Mucosa of descending colon (tissue), 3 donors: ENCODE data around the gene HAO2. TPM values are rescaled to one million over a fixed set of nuclear protein-coding genes. Genes with fewer than 3 reads are reported as not detected.

Experiments used
- ATAC-seq: fragments of 200-7000 bp; cut with Tn5 transposase; one replicate; pipeline ENCODE4 v1.9.1; 2020; ENCODE audit warnings: mild to moderate bottlenecking, moderate library complexity
- DNase-seq, 3 donors: peaks; one replicate each; pipeline ENCODE4 v3.0.0-alpha.2; 2020
- H3K36me3 ChIP-seq: fragments of 200-600 bp; one replicate; pipeline ENCODE4 v1.8.0; 2021; ENCODE audit warnings: low read depth, mild to moderate bottlenecking
- H3K4me1 ChIP-seq: fragments of 200-600 bp; one replicate; pipeline ENCODE4 v1.8.0; 2021; ENCODE audit warnings: low read depth, mild to moderate bottlenecking
- H3K4me3 ChIP-seq: fragments of 200-600 bp; one replicate; pipeline ENCODE4 v1.8.0; 2021; ENCODE audit warnings: mild to moderate bottlenecking
- H3K9me3 ChIP-seq: fragments of 200-600 bp; one replicate; pipeline ENCODE4 v1.8.0; 2021; ENCODE audit warnings: mild to moderate bottlenecking
- intact Hi-C, 2 donors: fragments of 100-400 bp; cut with DNase I in 1 of 2; cut with micrococcal nuclease in 1 of 2; formaldehyde crosslinking; loops; one replicate each; pipeline versions ENCODE4 v1.11.0 to v1.11.1; 2022; cut with DNase I, micrococcal nuclease
- total RNA-seq, 3 donors: library from RNA; stranded (reverse); fragmentation: NEBNext Ultra II Directional in 2 of 3; extraction: Animal tissue kit (Norgen Biotek cat#: 25700) in 2 of 3; gene quantifications; one replicate each; pipeline versions ENCODE4 v1.2.1 to v1.2.4, GENCODE V29; 2021 to 2023
- TF ChIP-seq, protein P1 (sequence below): fragments of 200-600 bp; IDR thresholded peaks from one replicate; pipeline ENCODE4 v1.8.0; 2022; ENCODE audit warnings: antibody characterized with exemption, mild to moderate bottlenecking
- donor health status: DM: no; HTN: no; CAD: no; lungs with moderate emphysema.
- donor health status: DM: no; HTN: no; CAD: no.
- donor health status: DM: no; HTN: yes; CAD: no.

HAO2 gene
- total RNA-seq, 3 donors from 2014 or later: not detected

GRCh38 chr1:119380983-119381662, 12.5 kb downstream of the HAO2 start:
- intact Hi-C loops: no loop called here
- DNase-seq (no peak), ATAC-seq (peak; percentile 65)
- Histone ChIP-seq H3K4me3 (no peak overlapping the region), H3K4me1 (no peaks in the 10 kb centered on the region), H3K9me3 (no peaks in the 10 kb centered on the region), H3K36me3 (no peaks in the 10 kb centered on the region)
- TF ChIP-seq, protein P1, sequence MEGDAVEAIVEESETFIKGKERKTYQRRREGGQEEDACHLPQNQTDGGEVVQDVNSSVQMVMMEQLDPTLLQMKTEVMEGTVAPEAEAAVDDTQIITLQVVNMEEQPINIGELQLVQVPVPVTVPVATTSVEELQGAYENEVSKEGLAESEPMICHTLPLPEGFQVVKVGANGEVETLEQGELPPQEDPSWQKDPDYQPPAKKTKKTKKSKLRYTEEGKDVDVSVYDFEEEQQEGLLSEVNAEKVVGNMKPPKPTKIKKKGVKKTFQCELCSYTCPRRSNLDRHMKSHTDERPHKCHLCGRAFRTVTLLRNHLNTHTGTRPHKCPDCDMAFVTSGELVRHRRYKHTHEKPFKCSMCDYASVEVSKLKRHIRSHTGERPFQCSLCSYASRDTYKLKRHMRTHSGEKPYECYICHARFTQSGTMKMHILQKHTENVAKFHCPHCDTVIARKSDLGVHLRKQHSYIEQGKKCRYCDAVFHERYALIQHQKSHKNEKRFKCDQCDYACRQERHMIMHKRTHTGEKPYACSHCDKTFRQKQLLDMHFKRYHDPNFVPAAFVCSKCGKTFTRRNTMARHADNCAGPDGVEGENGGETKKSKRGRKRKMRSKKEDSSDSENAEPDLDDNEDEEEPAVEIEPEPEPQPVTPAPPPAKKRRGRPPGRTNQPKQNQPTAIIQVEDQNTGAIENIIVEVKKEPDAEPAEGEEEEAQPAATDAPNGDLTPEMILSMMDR: no peak

GRCh38 chr1:119384591-119384990, 16.0 kb downstream of the HAO2 start:
- DNase-seq (no peak), ATAC-seq (no peak)
- TF ChIP-seq, protein P1: no peak

GRCh38 chr1:119385650-119386049, 17.1 kb downstream of the HAO2 start:
- no peak for ATAC-seq
- Histone ChIP-seq H3K9me3 (no peaks in the 10 kb centered on the region), H3K36me3 (no peaks in the 10 kb centered on the region), H3K4me1 (peaks cover 4% of the 10 kb centered on the region), H3K4me3 (no peak overlapping the region)
- intact Hi-C loops: no loop called here
- DNase-seq: no peak
- TF ChIP-seq, protein P1: no peak

More at GRCh38 chr1:119384591-119384990, 16.0 kb downstream of the HAO2 start:
- intact Hi-C loops: no loop called here
- H3K4me1 ChIP-seq: no peaks in the 10 kb centered on the region
- no peaks in the 10 kb centered on the region for H3K36me3 ChIP-seq
- H3K9me3 ChIP-seq: no peaks in the 10 kb centered on the region
- no peak overlapping the region for H3K4me3 ChIP-seq

DNA sequence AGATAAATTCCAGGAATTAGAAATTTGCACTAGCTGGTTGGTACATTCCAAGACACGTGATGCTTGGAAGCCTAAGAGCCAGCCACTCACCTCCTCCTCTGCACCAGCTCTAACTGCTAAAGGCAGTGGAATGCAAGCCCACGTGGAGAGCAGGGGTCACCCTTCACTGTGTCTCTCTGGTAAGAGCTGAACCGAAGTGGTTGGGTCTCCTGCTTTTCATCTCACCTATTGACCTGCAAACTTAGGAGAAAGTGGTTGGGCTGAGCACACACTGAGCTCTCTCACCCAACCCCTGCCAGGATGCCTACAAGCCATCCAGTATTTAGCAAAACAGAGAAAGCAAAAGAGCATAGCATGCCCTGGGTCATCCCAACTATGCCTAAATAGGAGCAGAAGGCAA, 19.3 kb downstream of the HAO2 start:
- Histone ChIP-seq H3K4me3 (no peak overlapping the region), H3K4me1 (peaks cover 4% of the 10 kb centered on the region), H3K9me3 (no peaks in the 10 kb centered on the region), H3K36me3 (no peaks in the 10 kb centered on the region)
- DNase-seq (no peak), ATAC-seq (no peak)
- intact Hi-C loops: no loop called here
- TF ChIP-seq, protein P1: no peak

DNA sequence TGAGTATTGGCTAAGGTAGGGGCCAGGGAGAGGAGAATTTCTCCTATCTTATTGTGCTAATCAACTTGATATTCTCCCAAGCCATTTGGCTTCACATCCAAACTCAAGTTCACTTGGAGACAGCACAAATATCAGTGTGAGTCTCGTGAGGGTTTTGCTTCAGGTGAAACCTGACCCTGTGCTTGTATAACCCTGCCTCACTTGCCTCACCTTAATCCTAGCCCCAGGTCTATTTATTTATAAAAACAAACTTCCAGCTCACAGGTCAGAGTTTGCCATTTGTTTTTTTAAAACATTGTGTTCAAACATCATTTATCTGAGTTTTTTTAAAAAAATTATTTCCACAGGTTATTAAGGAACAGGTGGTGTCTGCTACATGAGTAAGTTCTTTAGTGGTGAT, 19.9 kb downstream of the HAO2 start:
- H3K9me3 ChIP-seq: no peaks in the 10 kb centered on the region
- H3K4me1 ChIP-seq: peaks cover 4% of the 10 kb centered on the region
- ATAC-seq (no peak), DNase-seq (no peak)
- TF ChIP-seq, protein P1: no peak
- no peak overlapping the region for H3K4me3 ChIP-seq
- intact Hi-C loops: no loop called here
- H3K36me3 ChIP-seq: no peaks in the 10 kb centered on the region
